DMS 273 (cell line): ENCODE data around the gene ESRRA.
A peak's percentile ranks its signal among the peaks of the same experiment; 100 is the strongest.

ENCODE experiments used
- DNase-seq: peaks from one replicate; lab custom pipeline; 2025; ENCODE audit not compliant: unreplicated experiment; lab: John Stamatoyannopoulos, UW

ESRRA gene

DNA sequence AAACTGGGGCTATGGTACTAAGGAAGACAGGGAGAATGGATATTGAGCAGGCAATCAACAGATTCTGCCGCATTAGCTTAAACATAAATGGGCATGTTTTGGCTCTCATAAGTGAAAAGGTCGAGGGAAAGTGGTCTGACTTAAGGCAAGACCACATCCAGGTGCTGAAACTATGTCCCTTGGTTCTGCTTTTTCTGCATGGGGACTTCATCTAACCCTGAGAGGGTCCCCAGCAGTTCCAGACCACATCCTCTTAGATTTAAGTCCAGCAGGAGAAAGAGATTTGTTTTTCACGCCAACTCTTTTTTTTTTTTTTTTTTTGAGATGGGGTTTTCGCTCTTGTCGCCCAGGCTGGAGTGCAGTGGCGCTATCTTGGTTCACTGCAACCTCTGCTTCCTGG is 59.1 kb downstream of the ESRRA start:
- DNase-seq = no peak

DNA sequence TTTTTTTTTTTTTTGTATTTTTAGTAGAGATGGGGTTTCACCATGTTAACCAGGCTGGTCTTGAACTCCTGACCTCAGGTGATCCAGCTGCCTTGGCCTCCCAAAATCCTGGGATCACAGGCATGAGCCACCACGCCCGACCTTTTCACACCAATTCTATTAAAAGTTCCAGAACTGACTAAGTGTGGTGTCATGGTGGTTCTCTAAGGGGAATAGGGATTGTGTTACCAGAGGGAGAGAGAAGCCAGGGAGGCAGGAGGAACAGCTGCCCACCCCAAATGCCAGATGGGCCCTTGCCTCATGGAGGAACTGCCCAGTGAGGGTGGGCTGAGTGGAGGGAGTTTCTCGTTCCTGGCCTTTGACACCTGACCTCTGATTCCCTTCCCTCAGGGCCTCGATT is 59.6 kb downstream of the ESRRA start:
- DNase-seq = peak; percentile 29
